Caco-2 (cell line): ENCODE results near the gene LILRB1. TPM values are rescaled to one million over a fixed set of nuclear protein-coding genes. Genes with fewer than 3 reads are reported as not detected.
"Not testable (repeated sequence)": the region's sequence is repeated elsewhere in the genome, so short reads cannot be mapped to it uniquely, and the experiment has no call there.

Source experiments
- BruUV-seq: library from RNA; stranded (reverse); fragments of 400-500 nt; replicated peaks from 2 replicates; lab custom pipeline; 2021; lab: Mats Ljungman, UMichigan
- CTCF ChIA-PET: fragments of 300-600 bp; sonication (Branson Sonifier 250); formaldehyde crosslinking; loops from one replicate; lab custom pipeline; 2022; ENCODE audit warnings: antibody characterized with exemption; lab: Charles Lee
- POLR2A ChIA-PET: fragments of 300-600 bp; sonication (Branson Sonifier 250); formaldehyde crosslinking; loops from one replicate; lab custom pipeline; 2022; ENCODE audit warnings: antibody characterized with exemption; lab: Charles Lee
- DNase-seq, 2 experiments: peaks; one replicate each; pipeline versions ENCODE4 v3.0.0 to v3.0.0-alpha.2; 2020 to 2022
- H3K27me3 ChIP-seq: replicated peaks from 2 replicates; pipeline ENCODE4 v1.6.0; 2011; ENCODE audit warnings: low read length; ENCODE audit not compliant: control insufficient read depth, insufficient read depth
- H3K36me3 ChIP-seq: 2 replicates; pipeline ENCODE4 v1.5.1; 2011; ENCODE audit warnings: low read length; ENCODE audit not compliant: control insufficient read depth, insufficient read depth
- H3K4me1 ChIP-seq: fragments of 250-450 bp; sonication (Bioruptor Pico); 2 replicates; pipeline ENCODE4 v1.5.1; 2020; ENCODE audit warnings: mild to moderate bottlenecking
- H3K4me3 ChIP-seq: 2 replicates; pipeline ENCODE4 v1.5.1; 2011; ENCODE audit warnings: low read depth, mild to moderate bottlenecking, control low read depth, low read length
- H3K9me3 ChIP-seq: fragments of 250-450 bp; sonication (Bioruptor Pico); 2 replicates; pipeline ENCODE4 v1.5.1; 2020; ENCODE audit warnings: mild to moderate bottlenecking, moderate library complexity
- H3K27ac Mint-ChIP-seq: one replicate; pipeline ENCODE4 v1.8.0; 2022; ENCODE audit warnings: mixed read lengths; ENCODE audit not compliant: unreplicated experiment
- H3K27me3 Mint-ChIP-seq: one replicate; pipeline ENCODE4 v1.8.0; 2022; ENCODE audit warnings: mixed read lengths; ENCODE audit not compliant: insufficient read depth, unreplicated experiment
- H3K36me3 Mint-ChIP-seq: one replicate; pipeline ENCODE4 v1.8.0; 2022; ENCODE audit warnings: mild to moderate bottlenecking, mixed read lengths; ENCODE audit not compliant: insufficient read depth, unreplicated experiment
- H3K4me1 Mint-ChIP-seq: one replicate; pipeline ENCODE4 v1.8.0; 2022; ENCODE audit warnings: low read depth, mixed read lengths; ENCODE audit not compliant: unreplicated experiment
- H3K4me3 Mint-ChIP-seq: one replicate; pipeline ENCODE4 v1.8.0; 2022; ENCODE audit warnings: mild to moderate bottlenecking, moderate library complexity, mixed read lengths; ENCODE audit not compliant: unreplicated experiment
- H3K9me3 Mint-ChIP-seq: one replicate; pipeline ENCODE4 v1.8.0; 2022; ENCODE audit warnings: mixed read lengths; ENCODE audit not compliant: unreplicated experiment
- intact Hi-C: fragments of 100-400 bp; cut with micrococcal nuclease; formaldehyde crosslinking; loops from one replicate; pipeline ENCODE4 v1.10.0; 2022; ENCODE audit not compliant: unreplicated experiment
- total RNA-seq: library from RNA; stranded (reverse); gene quantifications from 2 replicates; pipeline ENCODE4 v1.2.3, GENCODE V29; 2022
- TF ChIP-seq, protein P1 (sequence below), 2 experiments: fragments of 200-600 bp in 1 of 2; IDR thresholded peaks; 1 replicate in 1 of 2; 2 replicates in 1 of 2; pipeline versions ENCODE4 v1.5.1 to v1.8.0; 2011 to 2022; ENCODE audit warnings: antibody characterized with exemption in 1 of 2, control low read depth in 1 of 2, inconsistent platforms in 1 of 2, low read depth in 1 of 2, low read length in 1 of 2, mild to moderate bottlenecking in 1 of 2, moderate library complexity in 1 of 2; ENCODE audit not compliant: insufficient read depth in 1 of 2, severe bottlenecking in 1 of 2, unreplicated experiment in 1 of 2

Gene LILRB1
- total RNA-seq, 1 experiment from 2014 or later = not detected

DNA sequence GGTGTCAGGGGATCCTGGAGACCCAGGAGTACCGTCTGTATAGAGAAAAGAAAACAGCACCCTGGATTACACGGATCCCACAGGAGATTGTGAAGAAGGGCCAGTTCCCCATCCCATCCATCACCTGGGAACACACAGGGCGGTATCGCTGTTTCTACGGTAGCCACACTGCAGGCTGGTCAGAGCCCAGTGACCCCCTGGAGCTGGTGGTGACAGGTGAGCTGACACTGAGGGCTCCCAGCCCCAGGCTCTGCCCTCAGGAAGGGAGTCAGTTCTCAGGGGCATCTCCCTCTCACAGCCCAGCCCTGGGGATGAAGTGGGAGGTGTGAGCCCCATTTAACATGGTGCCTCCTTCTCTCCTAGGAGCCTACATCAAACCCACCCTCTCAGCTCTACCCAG is 35.5 kb upstream of the LILRB1 start:
- Histone ChIP-seq H3K36me3 (no peaks in the 10 kb centered on the region), H3K4me3 (no peak overlapping the region), H3K4me1 (no peaks in the 10 kb centered on the region), H3K9me3 (no peaks in the 10 kb centered on the region), H3K27me3 (no peaks in the 10 kb centered on the region)
- DNase-seq = no peak
- Mint-ChIP-seq H3K27me3 (peaks cover 35% of the 10 kb centered on the region), H3K4me3 (no peak overlapping the region), H3K27ac (no peak overlapping the region), H3K9me3 (no peaks in the 10 kb centered on the region), H3K4me1 (no peaks in the 10 kb centered on the region), H3K36me3 (no peaks in the 10 kb centered on the region)
- intact Hi-C loops = no loop called here
- TF ChIP-seq, protein P1, sequence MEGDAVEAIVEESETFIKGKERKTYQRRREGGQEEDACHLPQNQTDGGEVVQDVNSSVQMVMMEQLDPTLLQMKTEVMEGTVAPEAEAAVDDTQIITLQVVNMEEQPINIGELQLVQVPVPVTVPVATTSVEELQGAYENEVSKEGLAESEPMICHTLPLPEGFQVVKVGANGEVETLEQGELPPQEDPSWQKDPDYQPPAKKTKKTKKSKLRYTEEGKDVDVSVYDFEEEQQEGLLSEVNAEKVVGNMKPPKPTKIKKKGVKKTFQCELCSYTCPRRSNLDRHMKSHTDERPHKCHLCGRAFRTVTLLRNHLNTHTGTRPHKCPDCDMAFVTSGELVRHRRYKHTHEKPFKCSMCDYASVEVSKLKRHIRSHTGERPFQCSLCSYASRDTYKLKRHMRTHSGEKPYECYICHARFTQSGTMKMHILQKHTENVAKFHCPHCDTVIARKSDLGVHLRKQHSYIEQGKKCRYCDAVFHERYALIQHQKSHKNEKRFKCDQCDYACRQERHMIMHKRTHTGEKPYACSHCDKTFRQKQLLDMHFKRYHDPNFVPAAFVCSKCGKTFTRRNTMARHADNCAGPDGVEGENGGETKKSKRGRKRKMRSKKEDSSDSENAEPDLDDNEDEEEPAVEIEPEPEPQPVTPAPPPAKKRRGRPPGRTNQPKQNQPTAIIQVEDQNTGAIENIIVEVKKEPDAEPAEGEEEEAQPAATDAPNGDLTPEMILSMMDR (IDR thresholded peaks at IDR 0.05; ENCODE audit: insufficient read depth in 1 of 2, low read depth in 1 of 2, low read length in 1 of 2, severe bottlenecking in 1 of 2, unreplicated experiment in 1 of 2) = no peak
- ChIA-PET POLR2A (no interaction called here), CTCF (no interaction called here)
- no TSS peak for BruUV-seq

DNA sequence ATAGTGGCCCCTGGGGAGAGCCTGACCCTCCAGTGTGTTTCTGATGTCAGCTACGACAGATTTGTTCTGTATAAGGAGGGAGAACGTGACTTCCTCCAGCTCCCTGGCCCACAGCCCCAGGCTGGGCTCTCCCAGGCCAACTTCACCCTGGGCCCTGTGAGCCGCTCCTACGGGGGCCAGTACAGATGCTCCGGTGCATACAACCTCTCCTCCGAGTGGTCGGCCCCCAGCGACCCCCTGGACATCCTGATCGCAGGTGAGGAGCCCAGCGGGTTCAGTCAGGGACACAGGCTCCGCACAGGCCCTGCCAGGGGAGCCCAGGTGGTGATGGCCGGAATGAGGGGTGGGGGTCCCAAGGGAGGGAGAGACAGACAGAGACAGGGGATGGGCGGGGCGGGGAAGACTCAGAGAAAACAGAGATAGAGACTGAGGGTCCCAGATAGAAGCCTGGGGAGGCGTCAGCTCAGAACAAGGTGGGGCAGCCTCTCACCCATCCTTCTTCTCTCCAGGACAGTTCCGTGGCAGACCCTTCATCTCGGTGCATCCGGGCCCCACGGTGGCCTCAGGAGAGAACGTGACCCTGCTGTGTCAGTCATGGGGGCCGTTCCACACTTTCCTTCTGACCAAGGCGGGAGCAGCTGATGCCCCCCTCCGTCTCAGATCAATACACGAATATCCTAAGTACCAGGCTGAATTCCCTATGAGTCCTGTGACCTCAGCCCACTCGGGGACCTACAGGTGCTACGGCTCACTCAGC is 34.4 kb upstream of the LILRB1 start:
- BruUV-seq, H3K4me3 ChIP-seq, H3K27ac Mint-ChIP-seq, H3K36me3 ChIP-seq, CTCF ChIA-PET, DNase-seq, H3K27me3 ChIP-seq, POLR2A ChIA-PET, H3K36me3 Mint-ChIP-seq, H3K4me1 Mint-ChIP-seq, intact Hi-C loops, H3K4me1 ChIP-seq, H3K9me3 ChIP-seq, H3K4me3 Mint-ChIP-seq, H3K9me3 Mint-ChIP-seq: not testable (repeated sequence)
- peaks cover 27% of the 10 kb centered on the region for H3K27me3 Mint-ChIP-seq

DNA sequence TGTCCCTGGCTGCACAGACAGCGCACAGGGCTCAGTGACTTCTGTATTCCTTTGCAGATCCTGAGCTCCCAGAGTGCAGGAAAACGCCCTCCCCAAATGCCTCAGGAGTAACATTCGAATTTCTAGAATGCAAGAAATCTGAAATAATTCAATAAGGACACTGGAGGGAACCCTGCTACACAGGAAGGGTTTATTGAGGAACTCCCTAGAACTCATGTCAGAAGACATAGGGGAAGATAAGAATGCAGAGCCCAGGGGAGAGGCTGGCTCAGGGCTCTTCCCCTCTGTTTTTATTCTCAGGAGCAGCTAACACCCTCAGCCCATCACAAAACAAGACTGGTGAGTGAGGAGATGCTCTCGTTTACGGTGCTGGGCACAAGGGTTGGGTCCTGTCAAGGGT is 30.1 kb upstream of the LILRB1 start:
- TF ChIP-seq, protein P1 (IDR thresholded peaks at IDR 0.05; ENCODE audit: insufficient read depth in 1 of 2, low read depth in 1 of 2, low read length in 1 of 2, severe bottlenecking in 1 of 2, unreplicated experiment in 1 of 2) = no peak
- Histone ChIP-seq H3K9me3 (peaks cover 10% of the 10 kb centered on the region), H3K4me3 (no peak overlapping the region), H3K27me3 (no peaks in the 10 kb centered on the region; the same call in 1 of the 2 replicates), H3K4me1 (no peaks in the 10 kb centered on the region), H3K36me3 (no peaks in the 10 kb centered on the region)
- H3K9me3 Mint-ChIP-seq = no peaks in the 10 kb centered on the region
- BruUV-seq = no TSS peak
- CTCF ChIA-PET = no interaction called here
- H3K27ac Mint-ChIP-seq = no peak overlapping the region
- H3K4me3 Mint-ChIP-seq = no peak overlapping the region
- H3K27me3 Mint-ChIP-seq = peaks cover 22% of the 10 kb centered on the region
- POLR2A ChIA-PET = no interaction called here
- intact Hi-C loops = no loop called here
- H3K4me1 Mint-ChIP-seq = no peaks in the 10 kb centered on the region
- no peak for DNase-seq
- no peaks in the 10 kb centered on the region for H3K36me3 Mint-ChIP-seq
